GM23338 (cell line): ENCODE measurements around the gene LYZL2.
"Not testable (repeated sequence)": the region's sequence is repeated elsewhere in the genome, so short reads cannot be mapped to it uniquely, and the experiment has no call there.

Experiments used
- EZH2 ChIP-seq: fragments of 200-600 bp; sonication (generic); IDR thresholded peaks from one replicate; pipeline ENCODE4 v1.8.0; 2017; ENCODE audit warnings: antibody characterized with exemption, mild to moderate bottlenecking, low read depth; ENCODE audit not compliant: unreplicated experiment
- NANOG ChIP-seq: IDR thresholded peaks from 2 replicates; pipeline ENCODE4 v1.6.1; 2016; ENCODE audit warnings: antibody characterized with exemption, borderline replicate concordance
- POLR2AphosphoS5 ChIP-seq: IDR thresholded peaks from 2 replicates; pipeline ENCODE4 v1.6.1; 2016; ENCODE audit warnings: antibody characterized with exemption, low read depth
- TF ChIP-seq, protein P1 (sequence below), 2 experiments: fragments of 200-600 bp in 1 of 2; sonication (generic) in 1 of 2; conservative IDR thresholded peaks; 2 replicates each; pipeline versions ENCODE4 v1.5.1 to v1.6.1; 2016 to 2017; ENCODE audit warnings: antibody characterized with exemption in 2 of 2, low read depth in 2 of 2, mild to moderate bottlenecking in 2 of 2, moderate library complexity in 1 of 2
- TF ChIP-seq, protein P2 (sequence below): IDR thresholded peaks from one replicate; pipeline ENCODE4 v1.6.1; 2018; ENCODE audit warnings: antibody characterized with exemption; ENCODE audit not compliant: unreplicated experiment

DNA sequence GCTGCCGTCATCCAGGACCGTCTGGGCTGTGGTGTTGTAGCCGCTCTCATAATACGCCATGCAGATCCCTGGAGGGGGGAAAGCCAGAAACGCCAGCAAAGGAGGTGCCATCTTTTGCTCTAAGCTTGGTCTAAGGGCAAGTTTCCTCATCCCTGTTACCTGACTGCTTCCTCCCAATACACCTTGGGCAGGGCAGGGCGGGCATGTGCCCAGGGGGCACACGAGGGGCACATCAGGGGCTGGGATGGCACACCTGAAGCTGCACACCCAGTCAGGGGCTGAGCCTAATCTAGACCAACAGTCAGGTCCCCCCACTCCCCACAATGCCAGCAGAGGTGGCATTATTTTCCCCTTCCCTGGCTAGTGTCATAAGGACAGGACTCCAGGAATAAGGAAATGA, 3.4 kb downstream of the LYZL2 start:
- TF ChIP-seq, protein P1, sequence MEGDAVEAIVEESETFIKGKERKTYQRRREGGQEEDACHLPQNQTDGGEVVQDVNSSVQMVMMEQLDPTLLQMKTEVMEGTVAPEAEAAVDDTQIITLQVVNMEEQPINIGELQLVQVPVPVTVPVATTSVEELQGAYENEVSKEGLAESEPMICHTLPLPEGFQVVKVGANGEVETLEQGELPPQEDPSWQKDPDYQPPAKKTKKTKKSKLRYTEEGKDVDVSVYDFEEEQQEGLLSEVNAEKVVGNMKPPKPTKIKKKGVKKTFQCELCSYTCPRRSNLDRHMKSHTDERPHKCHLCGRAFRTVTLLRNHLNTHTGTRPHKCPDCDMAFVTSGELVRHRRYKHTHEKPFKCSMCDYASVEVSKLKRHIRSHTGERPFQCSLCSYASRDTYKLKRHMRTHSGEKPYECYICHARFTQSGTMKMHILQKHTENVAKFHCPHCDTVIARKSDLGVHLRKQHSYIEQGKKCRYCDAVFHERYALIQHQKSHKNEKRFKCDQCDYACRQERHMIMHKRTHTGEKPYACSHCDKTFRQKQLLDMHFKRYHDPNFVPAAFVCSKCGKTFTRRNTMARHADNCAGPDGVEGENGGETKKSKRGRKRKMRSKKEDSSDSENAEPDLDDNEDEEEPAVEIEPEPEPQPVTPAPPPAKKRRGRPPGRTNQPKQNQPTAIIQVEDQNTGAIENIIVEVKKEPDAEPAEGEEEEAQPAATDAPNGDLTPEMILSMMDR (conservative IDR thresholded peaks at IDR 0.05; ENCODE audit: low read depth in 2 of 2): not testable (repeated sequence)
- TF ChIP-seq NANOG, POLR2AphosphoS5, EZH2: not testable (repeated sequence)
- TF ChIP-seq, protein P2, sequence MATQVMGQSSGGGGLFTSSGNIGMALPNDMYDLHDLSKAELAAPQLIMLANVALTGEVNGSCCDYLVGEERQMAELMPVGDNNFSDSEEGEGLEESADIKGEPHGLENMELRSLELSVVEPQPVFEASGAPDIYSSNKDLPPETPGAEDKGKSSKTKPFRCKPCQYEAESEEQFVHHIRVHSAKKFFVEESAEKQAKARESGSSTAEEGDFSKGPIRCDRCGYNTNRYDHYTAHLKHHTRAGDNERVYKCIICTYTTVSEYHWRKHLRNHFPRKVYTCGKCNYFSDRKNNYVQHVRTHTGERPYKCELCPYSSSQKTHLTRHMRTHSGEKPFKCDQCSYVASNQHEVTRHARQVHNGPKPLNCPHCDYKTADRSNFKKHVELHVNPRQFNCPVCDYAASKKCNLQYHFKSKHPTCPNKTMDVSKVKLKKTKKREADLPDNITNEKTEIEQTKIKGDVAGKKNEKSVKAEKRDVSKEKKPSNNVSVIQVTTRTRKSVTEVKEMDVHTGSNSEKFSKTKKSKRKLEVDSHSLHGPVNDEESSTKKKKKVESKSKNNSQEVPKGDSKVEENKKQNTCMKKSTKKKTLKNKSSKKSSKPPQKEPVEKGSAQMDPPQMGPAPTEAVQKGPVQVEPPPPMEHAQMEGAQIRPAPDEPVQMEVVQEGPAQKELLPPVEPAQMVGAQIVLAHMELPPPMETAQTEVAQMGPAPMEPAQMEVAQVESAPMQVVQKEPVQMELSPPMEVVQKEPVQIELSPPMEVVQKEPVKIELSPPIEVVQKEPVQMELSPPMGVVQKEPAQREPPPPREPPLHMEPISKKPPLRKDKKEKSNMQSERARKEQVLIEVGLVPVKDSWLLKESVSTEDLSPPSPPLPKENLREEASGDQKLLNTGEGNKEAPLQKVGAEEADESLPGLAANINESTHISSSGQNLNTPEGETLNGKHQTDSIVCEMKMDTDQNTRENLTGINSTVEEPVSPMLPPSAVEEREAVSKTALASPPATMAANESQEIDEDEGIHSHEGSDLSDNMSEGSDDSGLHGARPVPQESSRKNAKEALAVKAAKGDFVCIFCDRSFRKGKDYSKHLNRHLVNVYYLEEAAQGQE: not testable (repeated sequence)
